ENCODE data around the gene AKAP6. TPM values are rescaled to one million over a fixed set of nuclear protein-coding genes. Genes with fewer than 3 reads are reported as not detected.

The AKAP6 gene
- total RNA-seq, 1 experiment from 2014 or later = 1.1 TPM

- Mint-ChIP-seq H3K27ac (peak overlapping the region in 1 of 3 experiments; percentile 46; a peak in 3 of 7 replicates), H3K4me3 (no peak overlapping the region), H3K27me3 (ENCODE audit: low read depth) (no peaks in the 10 kb centered on the region), H3K36me3 (ENCODE audit: insufficient read depth in 1 of 3, low read depth in 3 of 3) (no peaks in the 10 kb centered on the region), H3K4me1 (peaks cover 2 to 4% of the 10 kb centered on the region in 2 experiments; a peak in 2 of 4 replicates), H3K9me3 (no peaks in the 10 kb centered on the region)
- H2BK15ac ChIP-seq (ENCODE audit: low read depth, low read length) = no peak overlapping the region
- no peak overlapping the region for H4K5ac ChIP-seq (ENCODE audit: insufficient read length, low read depth, low read length)
- H2AK5ac ChIP-seq (ENCODE audit: insufficient read length, low read length) = no peak overlapping the region
- no peaks in the 10 kb centered on the region for H3K9me3 ChIP-seq (ENCODE audit: control insufficient read depth, low read depth, low read length)
- H3K27me3 ChIP-seq (ENCODE audit: insufficient read depth, low read length) = no peaks in the 10 kb centered on the region
- H2BK5ac ChIP-seq (ENCODE audit: insufficient read length, low read length) = no peak overlapping the region
- no peak overlapping the region for H3K18ac ChIP-seq (ENCODE audit: insufficient read length, low read depth, low read length)
- H3K27ac ChIP-seq (ENCODE audit: insufficient read length, low read depth, low read length) = no peak overlapping the region
- WGBS (ENCODE audit: extremely low coverage, insufficient read length, low lambda C conversion rate) = no CpG with 5 or more reads among the region's 3 CpGs
- H3K9ac ChIP-seq (ENCODE audit: extremely low read depth, insufficient read length, low read length) = no peak overlapping the region
- no peaks in the 10 kb centered on the region for H3K79me1 ChIP-seq (ENCODE audit: insufficient read depth, low read depth, low read length, poor library complexity, severe bottlenecking)
- no peak overlapping the region for H3T11ph ChIP-seq (ENCODE audit: low read length)
- no peak overlapping the region for H2BK120ac ChIP-seq (ENCODE audit: low read depth, low read length, poor library complexity, severe bottlenecking)
- H4K20me1 ChIP-seq (ENCODE audit: control insufficient read depth, insufficient read depth, insufficient read length) = no peaks in the 10 kb centered on the region
- no peak overlapping the region for H3K56ac ChIP-seq (ENCODE audit: insufficient read length, low read depth, low read length)
- H2BK20ac ChIP-seq (ENCODE audit: low read depth, low read length, poor library complexity, severe bottlenecking) = no peak overlapping the region
- H2BK12ac ChIP-seq (ENCODE audit: insufficient read length, low read depth, low read length) = no peak overlapping the region
- no peaks in the 10 kb centered on the region for H3K23me2 ChIP-seq (ENCODE audit: insufficient read length, low read depth, low read length, poor library complexity, severe bottlenecking)
- H3K4me1 ChIP-seq (ENCODE audit: insufficient read depth, low read length) = no peaks in the 10 kb centered on the region
- no peaks in the 10 kb centered on the region for H3K79me2 ChIP-seq (ENCODE audit: insufficient read depth, low read length)
- no peak overlapping the region for H3K4ac ChIP-seq (ENCODE audit: low read depth, low read length)
- H3K4me2 ChIP-seq (ENCODE audit: insufficient read depth, insufficient read length, low read length) = no peak overlapping the region
- H3K14ac ChIP-seq (ENCODE audit: insufficient read depth, low read length) = no peak overlapping the region
- TF ChIP-seq CTCF (conservative IDR thresholded peaks at IDR 0.05) = no peak
- H4K91ac ChIP-seq (ENCODE audit: insufficient read length, low read depth, low read length) = no peak overlapping the region
- no peak overlapping the region for H4K8ac ChIP-seq (replicated peaks; ENCODE audit: insufficient read length, low read depth, low read length)
- DNase-seq = no peak
- no peak overlapping the region for H3K23ac ChIP-seq (ENCODE audit: insufficient read length, low read depth, low read length)
- H2AFZ ChIP-seq (ENCODE audit: low read length) = no peak overlapping the region
These were observed 213.4 kb downstream of the AKAP6 start for GRCh38 chr14:32542507-32542906.

Measured in H9 (cell line).